Transverse colon (tissue), 4 donors: Measurements from ENCODE around the gene NT5C1A. TPM values are rescaled to one million over a fixed set of nuclear protein-coding genes. Genes with fewer than 3 reads are reported as not detected.
A peak's percentile ranks its signal among the peaks of the same experiment; 100 is the strongest.

Source experiments
- DNase-seq: peaks from one replicate; pipeline ENCODE4 v3.0.0-alpha.2; 2019
- H3K27ac ChIP-seq, 4 donors: fragments of 200-600 bp; sonication (generic); 2 replicates each; pipeline ENCODE4 v1.5.1; 2016 to 2018; ENCODE audit warnings: inconsistent platforms in 4 of 4
- H3K27me3 ChIP-seq: fragments of 200-600 bp; sonication (generic); 2 replicates; pipeline ENCODE4 v1.5.1; 2017; ENCODE audit warnings: inconsistent platforms
- H3K36me3 ChIP-seq, 4 donors: fragments of 200-600 bp; sonication (generic); 2 replicates each; pipeline ENCODE4 v1.5.1; 2017 to 2019; ENCODE audit warnings: inconsistent platforms in 4 of 4
- H3K4me1 ChIP-seq, 4 donors: fragments of 200-600 bp; sonication (generic); 2 replicates each; pipeline ENCODE4 v1.5.1; 2017 to 2020; ENCODE audit warnings: inconsistent platforms in 4 of 4
- H3K4me3 ChIP-seq, 4 donors: fragments of 200-600 bp; sonication (generic); 1 replicate in 1 of 4; 2 replicates in 3 of 4; pipeline versions ENCODE4 v1.5.1 to v1.6.1; 2017 to 2019; ENCODE audit warnings: inconsistent platforms in 4 of 4
- H3K9me3 ChIP-seq, 2 donors: fragments of 200-600 bp; sonication (generic); 2 replicates each; pipeline ENCODE4 v1.5.1; 2017 to 2019; ENCODE audit warnings: inconsistent platforms in 2 of 2
- EP300 ChIP-seq: sonication (generic); formaldehyde crosslinking; IDR thresholded peaks from one replicate; pipeline ENCODE4 v1.6.1; 2017; ENCODE audit warnings: antibody characterized with exemption, low read depth
- POLR2A ChIP-seq: fragments of 450-650 bp; IDR thresholded peaks from one replicate; pipeline ENCODE4 v1.6.1; 2016; ENCODE audit warnings: antibody characterized with exemption, mild to moderate bottlenecking, moderate library complexity
- POLR2AphosphoS5 ChIP-seq, 3 donors: sonication (generic); formaldehyde crosslinking; IDR thresholded peaks; one replicate each; pipeline ENCODE4 v1.6.1; 2016; ENCODE audit warnings: antibody characterized with exemption in 3 of 3
- WGBS, 2 donors: methylation state at CpG; one replicate each; pipeline ENCODE4 v1.1.5; 2018; ENCODE audit warnings: low coverage in 1 of 2; 5-methylcytosine and 5-hydroxymethylcytosine counted together
- in situ Hi-C, 4 donors: fragments of 200-750 bp; cut with MboI; loops; one replicate each; pipeline versions ENCODE4 v1.15.0 to v1.15.1; 2017; ENCODE audit warnings: low sequenced_read_pairs in 3 of 4, low pct_ligation_motif_present in 1 of 4, low pct_unique_long_range_greater_than_20kb in 1 of 4
- intact Hi-C: fragments of 100-400 bp; cut with DNase I; formaldehyde crosslinking; loops from one replicate; pipeline ENCODE4 v1.15.1; 2023; ENCODE audit warnings: low total_unique reads
- total RNA-seq, 4 donors: library from RNA; depleted of rRNA; stranded (reverse); fragments of >200 nt; gene quantifications; one replicate each; pipeline ENCODE4 v1.1.0, GENCODE V29; 2016
- TF ChIP-seq, protein P1 (sequence below), 5 experiments: fragments of 200-600 bp in 3 of 5; fragments of 450-650 bp in 2 of 5; sonication (generic) in 3 of 5; IDR thresholded peaks; 1 replicate in 2 of 5; 2 replicates in 3 of 5; pipeline ENCODE4 v1.5.1; 2016 to 2017; ENCODE audit warnings: antibody characterized with exemption in 5 of 5, inconsistent platforms in 3 of 5, mild to moderate bottlenecking in 2 of 5, moderate library complexity in 1 of 5

NT5C1A gene
- total RNA-seq, 4 donors from 2014 or later: not detected

DNA sequence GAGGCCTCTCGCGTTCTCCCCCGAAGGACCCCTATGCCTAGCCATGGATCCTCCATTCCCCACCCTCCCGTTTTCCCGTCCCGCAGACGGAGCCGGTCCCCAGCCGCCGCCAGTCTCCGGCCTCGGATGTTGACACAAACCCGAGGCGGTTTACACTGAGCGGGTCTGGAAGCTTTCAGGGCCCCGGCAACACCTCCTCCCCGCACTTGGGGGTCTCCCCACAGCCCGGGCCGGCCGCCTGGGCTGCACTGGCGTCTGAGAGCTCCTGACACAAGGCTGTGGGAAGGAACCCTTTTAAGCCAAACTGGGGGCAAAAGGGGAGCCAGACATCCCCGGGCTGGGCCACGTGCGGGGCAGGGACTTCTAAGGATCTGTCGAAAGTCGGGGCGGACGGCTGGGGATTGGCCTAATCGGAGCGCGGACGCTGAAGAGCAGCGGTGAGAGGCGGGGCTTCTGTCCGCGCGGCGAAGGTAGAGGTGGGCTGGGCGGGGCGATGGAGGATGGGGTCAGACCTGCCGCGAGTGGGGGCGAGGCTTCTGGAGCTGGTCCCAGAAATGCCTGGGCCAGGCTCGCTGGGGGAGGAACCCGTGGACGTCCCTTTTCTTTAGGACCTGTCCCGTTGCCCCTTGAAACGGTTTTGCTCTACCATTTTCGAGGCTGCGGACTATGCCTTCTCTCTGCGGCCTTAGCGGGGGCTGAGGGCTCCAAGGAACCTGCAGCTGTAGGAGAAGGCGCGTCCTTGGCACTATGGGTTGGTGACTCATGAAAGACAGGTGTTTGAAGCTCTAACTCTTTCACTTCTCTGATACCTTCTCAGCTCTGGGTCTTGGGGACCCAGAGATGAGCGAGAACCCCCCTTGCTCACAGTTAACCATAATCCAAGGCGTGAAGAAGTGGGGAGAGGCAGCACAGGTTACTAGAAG lies 20.5 kb upstream of the NT5C1A start:
- in situ Hi-C loops (no loop called here), intact Hi-C loops (no loop called here)
- WGBS, 2 donors: 15 to 33% methylated on average over 1 to 55 of the region's 56 CpGs
- H3K4me3 ChIP-seq: peak overlapping the region in 2 of 4 donors; percentile 29 to 46
- peaks cover 93% of the 10 kb centered on the region for H3K27me3 ChIP-seq
- H3K36me3 ChIP-seq: no peaks in the 10 kb centered on the region
- TF ChIP-seq POLR2AphosphoS5 (IDR thresholded peaks at IDR 0.05) (no peak), EP300 (no peak), POLR2A (no peak)
- TF ChIP-seq, protein P1, sequence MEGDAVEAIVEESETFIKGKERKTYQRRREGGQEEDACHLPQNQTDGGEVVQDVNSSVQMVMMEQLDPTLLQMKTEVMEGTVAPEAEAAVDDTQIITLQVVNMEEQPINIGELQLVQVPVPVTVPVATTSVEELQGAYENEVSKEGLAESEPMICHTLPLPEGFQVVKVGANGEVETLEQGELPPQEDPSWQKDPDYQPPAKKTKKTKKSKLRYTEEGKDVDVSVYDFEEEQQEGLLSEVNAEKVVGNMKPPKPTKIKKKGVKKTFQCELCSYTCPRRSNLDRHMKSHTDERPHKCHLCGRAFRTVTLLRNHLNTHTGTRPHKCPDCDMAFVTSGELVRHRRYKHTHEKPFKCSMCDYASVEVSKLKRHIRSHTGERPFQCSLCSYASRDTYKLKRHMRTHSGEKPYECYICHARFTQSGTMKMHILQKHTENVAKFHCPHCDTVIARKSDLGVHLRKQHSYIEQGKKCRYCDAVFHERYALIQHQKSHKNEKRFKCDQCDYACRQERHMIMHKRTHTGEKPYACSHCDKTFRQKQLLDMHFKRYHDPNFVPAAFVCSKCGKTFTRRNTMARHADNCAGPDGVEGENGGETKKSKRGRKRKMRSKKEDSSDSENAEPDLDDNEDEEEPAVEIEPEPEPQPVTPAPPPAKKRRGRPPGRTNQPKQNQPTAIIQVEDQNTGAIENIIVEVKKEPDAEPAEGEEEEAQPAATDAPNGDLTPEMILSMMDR (IDR thresholded peaks at IDR 0.05): no peak
- H3K9me3 ChIP-seq: no peaks in the 10 kb centered on the region
- no peak overlapping the region for H3K27ac ChIP-seq
- peaks cover 0 to 19% (median 18%) of the 10 kb centered on the region in 4 donors for H3K4me1 ChIP-seq
- peak; percentile 15 for DNase-seq

- H3K9me3 ChIP-seq: no peaks in the 10 kb centered on the region
- peaks cover 93% of the 10 kb centered on the region for H3K27me3 ChIP-seq
- no peak within 1 kb of the TSS for H3K27ac ChIP-seq
- DNase-seq: peak; percentile 92
- TF ChIP-seq POLR2A: no peak
- TF ChIP-seq POLR2AphosphoS5 (IDR thresholded peaks at IDR 0.05): no peak
- no peak for TF ChIP-seq EP300
- TF ChIP-seq, protein P1 (IDR thresholded peaks at IDR 0.05): no peak
- H3K4me1 ChIP-seq: peaks cover 0 to 19% (median 18%) of the 10 kb centered on the region in 4 donors
- H3K36me3 ChIP-seq: no peaks in the 10 kb centered on the region
- intact Hi-C loops (no loop called here), in situ Hi-C loops (no loop called here)
- WGBS, 2 donors: 10% methylated on average over 42 of the region's 47 CpGs; no CpG with 5 or more reads in 1 of the 2 donors
- peak within 1 kb of the TSS in 3 of 4 donors; percentile 13 to 46 (median 29) for H3K4me3 ChIP-seq
These were observed 19.7 kb upstream of the NT5C1A start, which contains the start of gene HPCAL4 for GRCh38 chr1:39691383-39692151. Gene HPCAL4, minus strand, starts transcription at chr1:39691433. Its CDS starts 6,830 bp downstream, at chr1:39684603.

- WGBS, 2 donors: 22% methylated on average over 21 of the region's 28 CpGs; no CpG with 5 or more reads in 1 of the 2 donors
- Histone ChIP-seq H3K9me3 (no peaks in the 10 kb centered on the region), H3K36me3 (no peaks in the 10 kb centered on the region), H3K27ac (no peak overlapping the region), H3K4me3 (peak overlapping the region in 3 of 4 donors; percentile 13 to 46 (median 29)), H3K27me3 (peaks cover 94% of the 10 kb centered on the region), H3K4me1 (peaks cover 0 to 19% (median 18%) of the 10 kb centered on the region in 4 donors)
- TF ChIP-seq, protein P1 (IDR thresholded peaks at IDR 0.05): no peak
- TF ChIP-seq EP300: no peak
- TF ChIP-seq POLR2A: no peak
- no peak for TF ChIP-seq POLR2AphosphoS5 (IDR thresholded peaks at IDR 0.05)
- intact Hi-C loops: no loop called here
- DNase-seq: no peak
- in situ Hi-C loops: no loop called here
These were observed 19.0 kb upstream of the NT5C1A start for GRCh38 chr1:39690794-39691382.

GRCh38 chr1:39690225-39690624 lies 18.3 kb upstream of the NT5C1A start:
- Histone ChIP-seq H3K27ac (no peak overlapping the region), H3K9me3 (no peaks in the 10 kb centered on the region), H3K27me3 (peaks cover 91% of the 10 kb centered on the region), H3K36me3 (no peaks in the 10 kb centered on the region), H3K4me3 (no peak overlapping the region), H3K4me1 (peaks cover 0 to 19% (median 18%) of the 10 kb centered on the region in 4 donors)
- TF ChIP-seq EP300 (no peak), POLR2AphosphoS5 (IDR thresholded peaks at IDR 0.05) (no peak)
- TF ChIP-seq, protein P1 (IDR thresholded peaks at IDR 0.05): no peak
- intact Hi-C loops: no loop called here
- 42 to 44% methylated on average over 2 of the region's 2 CpGs for WGBS, 2 donors
- DNase-seq: no peak
- in situ Hi-C loops: no loop called here
